Activated T-helper 9 cell treated with anti-CD3 and anti-CD28 coated beads, Interleukin-2, amount 50 U/mL, for 16 hours (primary cell): ENCODE measurements around the gene STIM2.

Experiments used
- DNase-seq: peaks from one replicate; pipeline ENCODE4 v3.0.0-alpha.2; 2020; ENCODE audit warnings: low read depth

STIM2 gene

DNA sequence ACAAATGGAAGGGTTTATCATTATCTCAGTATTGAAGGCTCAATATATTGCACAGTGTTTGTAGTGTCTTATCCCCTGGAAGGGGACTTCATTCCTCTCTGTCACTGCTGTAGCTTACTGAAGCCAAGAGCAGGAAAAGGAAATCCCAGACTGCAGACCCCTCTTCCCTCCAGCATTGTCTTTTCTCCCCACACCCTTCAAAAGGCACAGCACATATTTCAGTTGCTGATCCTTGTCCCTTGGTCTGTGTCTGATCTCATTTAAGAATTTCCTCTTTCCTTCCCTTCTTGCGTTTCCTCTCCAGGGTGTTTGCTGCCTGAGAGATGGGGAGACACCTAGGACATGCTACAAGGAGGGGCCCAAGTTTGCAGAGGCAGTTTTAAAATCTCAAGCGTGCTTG lies 40.1 kb downstream of the STIM2 start:
- DNase-seq, result no peak

DNA sequence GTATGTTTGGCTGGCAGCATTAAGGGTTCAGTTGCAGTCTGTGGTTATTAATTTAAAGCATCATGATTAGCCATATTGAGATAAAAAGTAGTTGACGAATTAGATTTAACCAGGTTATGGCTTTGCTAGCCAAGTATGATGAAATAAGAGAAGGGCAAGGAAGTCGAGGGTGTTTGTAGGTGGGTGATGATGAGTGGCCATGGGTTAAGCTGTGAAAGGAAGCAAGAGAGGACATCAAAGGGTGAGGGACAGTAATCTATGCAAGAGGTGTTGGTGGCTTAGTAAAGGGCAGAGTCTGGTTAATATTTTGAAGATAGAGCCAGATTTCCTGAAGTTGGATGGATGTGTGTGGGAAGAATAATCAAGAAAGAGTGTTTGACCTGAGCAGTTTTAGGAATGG lies 44.5 kb downstream of the STIM2 start:
- DNase-seq, result no peak

DNA sequence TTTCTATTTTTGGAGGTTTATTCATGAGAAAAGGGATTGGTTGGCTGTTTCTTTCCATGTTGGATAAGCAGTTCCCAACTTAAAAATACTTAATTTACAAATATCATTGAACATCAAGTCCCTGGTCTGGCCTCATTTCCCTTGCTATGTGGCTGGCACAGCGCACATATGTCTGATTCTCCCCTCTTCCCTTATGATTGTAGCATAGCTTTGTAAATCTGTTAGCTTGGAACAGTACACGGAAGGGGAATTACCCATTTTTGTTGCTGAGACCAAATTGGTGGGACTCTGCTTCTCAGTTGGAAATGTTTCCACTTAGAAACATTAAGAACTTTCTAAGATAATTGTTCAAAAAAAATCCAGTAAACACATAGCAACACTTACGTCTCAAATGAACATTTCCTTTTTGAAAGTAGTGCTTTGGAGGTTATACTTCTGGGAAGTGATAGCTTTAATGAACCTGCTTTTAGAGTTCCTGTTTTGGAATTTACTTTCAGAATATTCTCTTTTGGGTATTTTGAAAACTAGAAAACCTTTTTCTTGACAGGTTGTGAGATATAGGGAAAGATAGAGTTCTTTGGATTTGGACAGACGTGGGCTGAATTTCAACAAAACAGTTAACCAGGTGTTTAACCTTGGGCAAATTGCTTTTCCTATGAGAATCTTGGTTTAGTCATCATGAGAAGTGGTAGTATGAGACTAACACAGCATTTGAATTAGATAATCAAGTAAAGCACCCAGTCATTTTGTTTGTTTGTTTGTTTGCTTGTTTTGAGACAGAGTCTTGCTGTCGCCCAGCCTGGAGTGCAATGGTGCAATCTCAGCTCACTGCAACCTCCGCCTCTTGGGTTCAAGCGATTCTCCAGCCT lies 47.3 kb downstream of the STIM2 start:
- DNase-seq, result no peak

DNA sequence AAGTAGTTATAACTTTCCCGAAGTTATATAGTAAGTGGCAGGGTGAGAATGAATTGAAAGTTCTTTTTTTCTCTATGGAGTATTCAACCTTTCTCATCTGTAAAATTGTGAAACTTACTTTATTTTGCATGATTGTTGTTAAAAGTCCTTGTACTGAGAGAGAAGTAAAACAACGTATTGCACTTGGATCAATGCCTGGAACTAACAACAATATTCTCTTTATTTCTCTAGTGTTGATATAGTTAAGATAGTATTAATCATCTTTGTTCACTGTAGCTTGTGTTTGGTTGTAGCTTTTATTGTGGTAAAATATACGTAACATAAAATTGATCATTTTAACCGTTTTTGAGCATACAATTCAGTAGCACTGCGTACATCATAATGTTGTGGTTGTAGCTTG lies 48.7 kb downstream of the STIM2 start:
- no peak for DNase-seq

GRCh38 chr4:26911254-26911653 lies 50.6 kb downstream of the STIM2 start:
- no peak for DNase-seq

GRCh38 chr4:26912069-26912468 lies 51.4 kb downstream of the STIM2 start:
- no peak for DNase-seq

DNA sequence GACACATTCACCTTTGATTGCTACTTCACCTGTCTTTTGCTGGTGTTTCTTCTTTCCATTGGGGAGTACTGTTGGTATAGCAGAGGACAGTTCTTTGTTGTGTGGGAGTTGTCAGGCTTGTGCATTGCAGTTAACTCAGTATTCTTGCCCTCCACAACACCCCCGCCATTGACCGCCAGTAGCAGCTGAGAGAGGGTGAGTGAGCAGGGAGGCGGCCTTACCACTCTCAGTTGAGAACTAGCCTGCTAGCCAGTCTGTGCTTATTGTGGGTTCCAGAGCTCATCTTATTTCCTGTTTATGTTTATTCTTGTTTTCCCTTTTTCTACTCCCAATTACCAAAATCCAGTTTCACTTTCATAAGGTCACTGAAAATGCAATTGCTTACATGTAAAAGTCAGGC lies 52.2 kb downstream of the STIM2 start:
- no peak for DNase-seq

GRCh38 chr4:26916195-26916594 lies 55.6 kb downstream of the STIM2 start:
- DNase-seq, result no peak

DNA sequence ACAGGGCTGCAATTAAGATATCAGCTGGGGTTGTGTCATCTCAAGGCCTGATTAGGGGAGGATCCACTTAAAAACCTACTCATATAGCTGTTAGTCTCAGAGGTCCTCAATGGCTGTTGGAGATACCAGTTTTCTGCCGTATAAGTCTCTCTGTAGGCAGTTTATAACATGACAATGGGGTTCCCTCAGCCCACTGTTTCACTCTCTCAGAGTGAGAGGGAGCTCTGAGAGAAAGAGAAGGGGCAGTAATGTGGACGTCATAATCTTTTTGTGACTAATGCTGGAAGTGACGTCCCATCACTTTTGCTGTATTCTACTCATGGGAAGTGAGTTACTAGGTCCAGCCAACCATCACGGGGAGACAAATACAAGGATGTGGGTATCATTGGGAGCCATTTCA lies 70.3 kb downstream of the STIM2 start:
- DNase-seq, result no peak

DNA sequence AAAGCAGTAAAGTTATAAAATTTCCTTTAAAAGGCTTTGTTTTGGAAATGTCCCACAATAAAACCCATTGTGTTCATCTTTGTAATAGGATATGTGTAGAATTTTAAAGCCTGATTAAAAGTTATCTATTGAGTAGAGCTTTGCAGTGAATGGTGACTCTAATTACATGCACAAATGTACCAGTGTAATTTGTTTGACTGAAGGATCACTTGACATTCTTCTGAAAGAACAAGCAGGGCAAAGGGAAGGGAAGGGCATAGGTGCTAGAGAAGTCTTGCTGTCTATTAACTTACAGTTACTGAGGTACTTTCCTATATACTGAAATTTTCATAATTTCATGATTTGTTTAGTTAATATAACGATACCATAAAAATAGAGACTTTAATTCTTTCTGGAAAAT lies 70.8 kb downstream of the STIM2 start:
- DNase-seq, result no peak

DNA sequence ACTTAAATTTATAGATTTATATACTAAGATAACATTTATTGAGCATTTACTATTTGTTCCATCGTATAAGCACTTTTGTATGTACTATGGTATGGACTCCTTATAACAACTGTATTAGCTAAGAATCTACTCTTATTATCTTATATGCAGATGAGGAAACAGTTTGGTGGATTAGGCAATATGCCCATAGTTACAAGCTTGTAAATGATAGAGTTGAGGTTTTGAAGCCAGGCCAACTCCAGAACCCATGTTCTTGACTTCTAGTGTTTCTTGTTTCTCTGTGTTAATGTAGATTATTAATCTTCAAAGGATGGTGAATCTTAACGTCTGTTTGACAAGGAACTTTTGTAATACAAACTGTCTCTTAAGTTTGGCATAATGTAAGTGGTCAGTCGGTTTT lies 71.3 kb downstream of the STIM2 start:
- no peak for DNase-seq

DNA sequence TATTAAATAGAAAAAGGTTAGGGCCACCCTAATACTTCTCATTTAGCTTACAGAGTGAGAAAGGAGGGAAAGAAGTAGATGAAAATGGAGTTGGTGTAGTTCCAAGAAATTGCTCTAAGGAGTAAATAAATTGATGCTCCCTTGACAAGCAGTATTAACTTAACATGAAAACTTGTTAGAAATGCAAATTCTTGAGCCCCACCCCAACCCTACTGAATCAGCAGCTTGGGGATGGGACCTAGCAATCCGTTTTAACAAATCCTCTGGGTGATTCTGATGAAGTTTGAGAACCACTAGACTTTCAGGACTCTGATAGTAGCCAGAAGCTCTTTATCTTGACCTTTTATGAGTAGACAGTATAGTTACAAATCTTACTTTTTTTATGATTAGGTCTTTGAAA lies 74.8 kb downstream of the STIM2 start:
- no peak for DNase-seq

- no peak for DNase-seq
These were observed 75.8 kb downstream of the STIM2 start for GRCh38 chr4:26936284-26937065.

- DNase-seq, result no peak
These were observed 76.5 kb downstream of the STIM2 start for GRCh38 chr4:26937139-26937538.

DNA sequence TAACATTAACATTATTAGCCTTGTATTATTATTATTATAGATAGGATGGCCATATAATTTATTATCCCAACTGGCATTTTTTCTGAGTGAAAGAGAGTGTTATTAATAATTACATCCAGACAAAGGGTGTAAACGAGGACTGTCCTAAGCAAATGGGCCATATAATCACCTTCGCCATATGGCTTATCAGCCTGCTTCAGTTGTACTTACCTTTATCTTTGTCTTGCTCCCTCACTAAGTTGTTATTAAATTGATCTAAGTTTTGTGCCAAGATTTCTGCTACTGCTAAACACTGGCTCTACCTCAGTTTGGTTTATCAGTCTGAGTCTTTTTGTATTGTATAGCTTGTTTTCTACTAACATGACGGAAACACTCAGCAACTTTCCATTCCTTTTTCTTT lies 76.9 kb downstream of the STIM2 start:
- no peak for DNase-seq

GRCh38 chr4:26938516-26938915 lies 77.9 kb downstream of the STIM2 start:
- DNase-seq, result no peak

- no peak for DNase-seq
These were observed 81.3 kb downstream of the STIM2 start for GRCh38 chr4:26941951-26942350.

- no peak for DNase-seq
These were observed 82.2 kb downstream of the STIM2 start for GRCh38 chr4:26942871-26943270.

GRCh38 chr4:26943391-26943790 lies 82.8 kb downstream of the STIM2 start:
- DNase-seq, result no peak

GRCh38 chr4:26945794-26946193 lies 85.2 kb downstream of the STIM2 start:
- DNase-seq, result no peak

- DNase-seq, result no peak
These were observed 86.7 kb downstream of the STIM2 start for GRCh38 chr4:26947318-26947717.

DNA sequence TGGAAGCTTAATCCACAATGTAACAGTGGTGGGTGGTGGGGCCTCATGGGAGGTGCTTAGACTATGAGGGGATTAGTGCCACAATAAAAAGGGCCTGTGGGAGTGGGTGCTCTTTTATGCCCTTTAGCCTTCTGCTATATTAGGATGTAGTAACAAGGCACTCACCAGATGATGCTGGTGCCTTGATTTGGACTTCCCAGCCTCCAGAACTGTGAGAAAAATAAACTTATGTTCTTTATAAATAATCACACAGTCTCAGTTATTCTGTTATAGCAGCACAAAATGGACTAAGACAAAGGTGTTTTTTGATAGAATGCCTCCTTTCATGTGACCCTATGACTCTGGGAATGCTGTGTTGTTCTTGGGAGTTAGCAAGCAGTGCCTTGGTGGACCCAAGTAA lies 89.8 kb downstream of the STIM2 start:
- no peak for DNase-seq

GRCh38 chr4:26952891-26953290 lies 92.2 kb downstream of the STIM2 start:
- no peak for DNase-seq

DNA sequence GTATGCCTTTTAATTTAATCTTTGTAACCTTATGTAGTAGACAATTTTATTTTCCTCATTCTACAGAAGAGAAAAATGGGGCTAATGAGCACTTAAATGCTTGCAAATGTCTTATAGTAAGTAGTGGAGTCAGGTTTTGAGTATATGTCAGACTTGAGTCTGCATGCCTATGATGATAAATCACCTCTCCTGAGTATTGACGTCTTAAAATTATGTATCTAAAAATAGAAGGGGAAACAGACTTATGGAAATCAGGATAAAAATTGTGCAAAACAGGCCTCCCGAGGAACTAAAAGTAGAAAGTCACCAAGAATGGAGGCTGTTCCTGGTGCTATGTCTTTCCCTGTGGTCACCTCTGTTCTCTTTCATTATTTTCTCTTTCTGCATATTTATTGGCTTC lies 92.7 kb downstream of the STIM2 start:
- DNase-seq, result no peak
